B cell (primary cell): ENCODE measurements around the gene IGSF9B.

ENCODE experiments used
- EZH2 ChIP-seq: IDR thresholded peaks from 2 replicates; pipeline ENCODE4 v1.6.1; 2012; ENCODE audit warnings: borderline replicate concordance, low read depth, mild to moderate bottlenecking, moderate library complexity, low read length; ENCODE audit not compliant: insufficient read depth, poor library complexity, severe bottlenecking
- TF ChIP-seq, protein P1 (sequence below): fragments of 200-600 bp; IDR thresholded peaks from one replicate; pipeline ENCODE4 v1.8.0; 2022; ENCODE audit warnings: antibody characterized with exemption, mild to moderate bottlenecking

DNA sequence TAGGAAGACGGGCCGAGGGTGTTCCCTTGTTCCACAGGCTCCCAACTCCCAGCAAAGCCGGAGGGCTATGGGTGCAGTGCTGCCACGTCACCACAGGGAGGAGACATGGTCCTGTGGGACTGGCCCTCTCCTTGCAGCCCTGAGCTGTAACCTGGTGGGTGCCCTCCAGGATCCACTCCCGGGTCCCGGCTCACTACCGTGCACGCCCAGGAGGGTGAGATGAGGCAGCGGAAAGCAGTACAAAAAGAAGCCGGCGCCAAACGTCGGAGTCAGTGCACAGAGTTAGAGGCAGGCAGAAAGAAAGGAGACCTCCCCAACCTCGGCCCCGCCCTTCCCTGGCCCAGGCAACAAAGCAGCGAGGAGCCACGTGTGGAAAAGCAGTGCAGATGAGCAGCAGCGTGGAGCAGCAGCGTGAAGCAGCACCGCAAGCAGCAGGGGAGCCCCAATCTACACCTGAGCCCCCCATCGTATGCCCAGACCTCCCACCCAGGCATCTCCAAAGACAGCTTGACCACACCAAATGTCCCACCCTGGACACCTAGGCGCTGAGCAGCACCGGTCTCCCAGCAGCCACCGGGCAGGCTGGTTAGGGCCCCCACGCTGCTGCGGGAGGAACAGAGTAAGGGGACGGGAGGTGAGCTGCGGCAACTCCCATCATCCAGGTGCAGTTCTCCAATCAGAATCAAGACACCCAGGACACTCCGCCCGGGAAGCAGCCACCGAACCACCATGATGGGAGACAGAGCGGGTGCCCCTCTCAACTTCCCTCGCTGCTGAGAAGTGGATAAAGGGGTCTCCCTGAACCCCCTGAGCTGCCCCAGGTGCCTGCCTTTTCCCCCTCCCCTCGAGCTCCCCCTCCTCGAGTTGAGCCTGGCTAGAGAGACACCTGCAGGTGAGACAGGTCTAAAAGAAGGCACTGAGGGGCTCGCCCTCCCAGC is 28.8 kb downstream of the IGSF9B start:
- TF ChIP-seq, protein P1, sequence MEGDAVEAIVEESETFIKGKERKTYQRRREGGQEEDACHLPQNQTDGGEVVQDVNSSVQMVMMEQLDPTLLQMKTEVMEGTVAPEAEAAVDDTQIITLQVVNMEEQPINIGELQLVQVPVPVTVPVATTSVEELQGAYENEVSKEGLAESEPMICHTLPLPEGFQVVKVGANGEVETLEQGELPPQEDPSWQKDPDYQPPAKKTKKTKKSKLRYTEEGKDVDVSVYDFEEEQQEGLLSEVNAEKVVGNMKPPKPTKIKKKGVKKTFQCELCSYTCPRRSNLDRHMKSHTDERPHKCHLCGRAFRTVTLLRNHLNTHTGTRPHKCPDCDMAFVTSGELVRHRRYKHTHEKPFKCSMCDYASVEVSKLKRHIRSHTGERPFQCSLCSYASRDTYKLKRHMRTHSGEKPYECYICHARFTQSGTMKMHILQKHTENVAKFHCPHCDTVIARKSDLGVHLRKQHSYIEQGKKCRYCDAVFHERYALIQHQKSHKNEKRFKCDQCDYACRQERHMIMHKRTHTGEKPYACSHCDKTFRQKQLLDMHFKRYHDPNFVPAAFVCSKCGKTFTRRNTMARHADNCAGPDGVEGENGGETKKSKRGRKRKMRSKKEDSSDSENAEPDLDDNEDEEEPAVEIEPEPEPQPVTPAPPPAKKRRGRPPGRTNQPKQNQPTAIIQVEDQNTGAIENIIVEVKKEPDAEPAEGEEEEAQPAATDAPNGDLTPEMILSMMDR: peak; percentile 62
- TF ChIP-seq EZH2: no peak
